ENCODE results near the gene UGT2B11. TPM values are rescaled to one million over a fixed set of nuclear protein-coding genes. Genes with fewer than 3 reads are reported as not detected.

UGT2B11 gene
- total RNA-seq, 8 experiments from 2014 or later = 0.14 TPM; not detected in 7

- Histone ChIP-seq H3K27ac (no peak overlapping the region), H3K4me1 (replicated peaks in 1 of 2) (no peaks in the 10 kb centered on the region), H3K4me3 (no peak overlapping the region)
- in situ Hi-C loops (cut with MboI; ENCODE audit: low pct_unique_long_range_greater_than_20kb in 2 of 9, low sequenced_read_pairs in 9 of 9, unreplicated experiment in 9 of 9) = loop anchor here in 2 of 9 experiments (25.0 kb wide), 1 partner anchor 670 kb away; no protein-coding TSS in a partner anchor
- WGBS, 10 experiments = 0 to 100% (median 81%) methylated on average over 1 to 2 of the region's 2 CpGs; no CpG with 5 or more reads in 6 of the 10 experiments
- ATAC-seq (replicated peaks in 6 of 8) = no peak
Observed at GRCh38 chr4:69156913-69157312, 57.6 kb downstream of the UGT2B11 start.

- 12 to 96% (median 75%) methylated on average over 1 to 4 of the region's 4 CpGs for WGBS, 10 experiments
- Histone ChIP-seq H3K27ac (no peak overlapping the region), H3K4me1 (replicated peaks in 1 of 2) (no peaks in the 10 kb centered on the region), H3K4me3 (no peak overlapping the region)
- in situ Hi-C loops (cut with MboI; ENCODE audit: low pct_unique_long_range_greater_than_20kb in 2 of 9, low sequenced_read_pairs in 9 of 9, unreplicated experiment in 9 of 9) = loop anchor here in 2 of 9 experiments (25.0 kb wide), 1 partner anchor 667 kb away; no protein-coding TSS in a partner anchor
- ATAC-seq (replicated peaks in 6 of 8) = no peak
Observed at GRCh38 chr4:69154021-69154420, 60.5 kb downstream of the UGT2B11 start.

Other genes starting within 250 kb of the UGT2B11 start
- gene UGT2B7, start 118.3 kb downstream of the UGT2B11 start, total RNA-seq = under 1 TPM in 1 of 8 experiments, not detected in 7; 0.19 TPM
- not detected for gene UGT2B28, start 65.7 kb upstream of the UGT2B11 start, total RNA-seq

Measured in motor neuron (in vitro differentiated cells).